A549 (cell line): ENCODE results near the gene ZNF423. TPM values are rescaled to one million over a fixed set of nuclear protein-coding genes. Genes with fewer than 3 reads are reported as not detected.

ENCODE experiments used
- ATAC-seq, 2 experiments: fragments of 200-7000 bp in 1 of 2; fragments of >200 bp in 1 of 2; cut with Nextera tagmentation in 1 of 2; cut with Tn5 transposase in 1 of 2; 3 replicates each; pipeline versions ENCODE4 v1.8.0 to v1.9.1; 2018 to 2020; ENCODE audit warnings: mild to moderate bottlenecking in 1 of 2, moderate library complexity in 1 of 2
- CTCF ChIA-PET: fragments of 300-600 bp; sonication (Branson Sonifier 250); formaldehyde crosslinking; extraction: SDS; loops from one replicate; lab custom pipeline; 2021; ENCODE audit warnings: antibody characterized with exemption, inconsistent platforms; lab: Yijun Ruan, JAX
- POLR2A ChIA-PET: fragments of 350-600 bp; formaldehyde crosslinking; extraction: SDS; loops from one replicate; lab custom pipeline; 2021; ENCODE audit warnings: antibody characterized with exemption, inconsistent platforms; lab: Yijun Ruan, JAX
- DNase-seq, 2 experiments: peaks; one replicate each; pipeline versions ENCODE4 v3.0.0 to v3.0.0-alpha.2; 2011 to 2016; ENCODE audit warnings: low read depth in 1 of 2, low spot score in 1 of 2
- FAIRE-seq: peaks from 2 replicates; lab custom pipeline; 2011; peaks lifted over from hg19 to GRCh38; lab: Jason Lieb, UNC
- H3K27ac ChIP-seq, 2 experiments: fragments of >200 bp; sonication (Bioruptor Twin); formaldehyde crosslinking; 3 replicates each; pipeline ENCODE4 v1.5.1; 2016 to 2017
- H3K4me1 ChIP-seq: fragments of >200 bp; sonication (Bioruptor Twin); formaldehyde crosslinking; 3 replicates; pipeline ENCODE4 v1.6.1; 2016
- H3K4me2 ChIP-seq: fragments of >200 bp; sonication (Bioruptor Twin); formaldehyde crosslinking; 3 replicates; pipeline ENCODE4 v1.6.1; 2016
- H3K4me3 ChIP-seq: fragments of >200 bp; sonication (Bioruptor Twin); formaldehyde crosslinking; 3 replicates; pipeline ENCODE4 v1.5.1; 2016
- H3K9me3 ChIP-seq: fragments of >200 bp; sonication (Bioruptor Twin); formaldehyde crosslinking; 3 replicates; pipeline ENCODE4 v1.6.1; 2016
- ATOH8 ChIP-seq: fragments of 250-450 bp; sonication (Bioruptor Pico); IDR thresholded peaks from 2 replicates; pipeline ENCODE4 v1.5.0; 2020; ENCODE audit warnings: low read depth, mild to moderate bottlenecking, moderate library complexity
- BCL3 ChIP-seq: fragments of >200 bp; sonication (Bioruptor Twin); formaldehyde crosslinking; IDR thresholded peaks from 3 replicates; pipeline ENCODE4 v1.6.1; 2016
- CTCF ChIP-seq: fragments of >200 bp; sonication (Bioruptor Twin); formaldehyde crosslinking; IDR thresholded peaks from 3 replicates; pipeline ENCODE4 v1.5.1; 2016
- EP300 ChIP-seq, 2 experiments: fragments of >200 bp; sonication (Bioruptor Twin); formaldehyde crosslinking; IDR thresholded peaks; 2 replicates in 1 of 2; 3 replicates in 1 of 2; pipeline ENCODE4 v1.6.1; 2016 to 2017
- GATA3 ChIP-seq: IDR thresholded peaks from 2 replicates; pipeline ENCODE4 v1.6.1; 2012; ENCODE audit warnings: borderline replicate concordance
- HOXB5 ChIP-seq: fragments of 250-450 bp; sonication (Bioruptor Pico); IDR thresholded peaks from 2 replicates; pipeline ENCODE4 v1.5.0; 2020; ENCODE audit warnings: mild to moderate bottlenecking, moderate library complexity
- JUN ChIP-seq, 2 experiments: fragments of >200 bp; sonication (Bioruptor Twin); formaldehyde crosslinking; IDR thresholded peaks; 2 replicates in 1 of 2; 3 replicates in 1 of 2; pipeline ENCODE4 v1.6.1; 2016 to 2017
- JUNB ChIP-seq: fragments of >200 bp; sonication (Bioruptor Twin); formaldehyde crosslinking; IDR thresholded peaks from 2 replicates; pipeline ENCODE4 v1.6.1; 2016
- KDM1A ChIP-seq: fragments of 200-600 bp; sonication (generic); IDR thresholded peaks from 2 replicates; pipeline ENCODE4 v1.6.1; 2016; ENCODE audit warnings: low read depth, mild to moderate bottlenecking
- MAX ChIP-seq: IDR thresholded peaks from 2 replicates; pipeline ENCODE4 v1.6.1; 2012
- MAZ ChIP-seq: fragments of 150-350 bp; IDR thresholded peaks from 2 replicates; pipeline ENCODE4 v1.6.1; 2014; ENCODE audit warnings: antibody characterized with exemption, low read depth, low read length, borderline replicate concordance
- NR3C1 ChIP-seq: fragments of >200 bp; sonication (Bioruptor Twin); formaldehyde crosslinking; IDR thresholded peaks from 3 replicates; pipeline ENCODE4 v1.6.1; 2017
- RAD21 ChIP-seq, 2 experiments: fragments of >200 bp in 1 of 2; sonication (Bioruptor Twin) in 1 of 2; formaldehyde crosslinking in 1 of 2; IDR thresholded peaks in 1 of 2; conservative IDR thresholded peaks in 1 of 2; 2 replicates in 1 of 2; 3 replicates in 1 of 2; pipeline ENCODE4 v1.6.1; 2012 to 2018; ENCODE audit warnings: inconsistent platforms in 1 of 2
- SMC3 ChIP-seq: fragments of >200 bp; sonication (Bioruptor Twin); formaldehyde crosslinking; IDR thresholded peaks from 3 replicates; pipeline ENCODE4 v1.6.1; 2018; ENCODE audit warnings: inconsistent platforms
- TFCP2L1 ChIP-seq: fragments of 250-450 bp; sonication (Bioruptor Pico); IDR thresholded peaks from 2 replicates; pipeline ENCODE4 v1.5.0; 2021; ENCODE audit warnings: mild to moderate bottlenecking
- ZNF302 ChIP-seq: fragments of 250-450 bp; sonication (Bioruptor Pico); IDR thresholded peaks from 2 replicates; pipeline ENCODE4 v1.9.0; 2021; ENCODE audit warnings: inconsistent platforms, mild to moderate bottlenecking, moderate library complexity
- ZSCAN20 ChIP-seq: fragments of 250-450 bp; sonication (Bioruptor Pico); IDR thresholded peaks from 2 replicates; pipeline ENCODE4 v1.8.0; 2022; ENCODE audit warnings: mild to moderate bottlenecking, moderate library complexity
- WGBS: methylation state at CpG from one replicate; pipeline ENCODE4 v1.1.6; 2017; ENCODE audit errors: missing lambda C conversion rate; 5-methylcytosine and 5-hydroxymethylcytosine counted together
- polyA plus RNA-seq, 4 experiments: library from polyadenylated mRNA; depleted of rRNA in 3 of 4; stranded (reverse); fragments of >200 nt; fragmentation: RNase III in 1 of 4; extraction: RNeasy Plus Mini Kit Qiagen cat#74134 plus additional on column Dnase treatment in 1 of 4; gene quantifications; 2 replicates in 3 of 4; 3 replicates in 1 of 4; pipeline ENCODE4 v1.2.3, GENCODE V29; 2011 to 2017

The ZNF423 gene
- polyA plus RNA-seq, 2 of the 4 experiments (the other 2 are of a cell fraction) = 0.04 to 0.10 TPM

- H3K27ac ChIP-seq = no peak overlapping the region
- ChIA-PET CTCF (interaction anchor here (0.7 to 2.9 kb wide), 29 partner anchors 8 to 391 kb away, joined by 3 to 20 read pairs (median 5); no protein-coding TSS in a partner anchor), POLR2A (no interaction called here)
- ATAC-seq (peak in 1 of 2 experiments; percentile 18; a peak in 1 of 6 replicates), DNase-seq (no peak), FAIRE-seq (no peak)
- no peak overlapping the region for H3K4me3 ChIP-seq
- H3K4me2 ChIP-seq = no peak overlapping the region
- no peaks in the 10 kb centered on the region for H3K9me3 ChIP-seq
- 42% methylated on average over 8 of the region's 8 CpGs for WGBS
- no peaks in the 10 kb centered on the region for H3K4me1 ChIP-seq
- TF ChIP-seq JUNB = no peak
- no peak for TF ChIP-seq ZSCAN20 (CRISPR knock-in tag)
- no peak for TF ChIP-seq MAZ
- TF ChIP-seq RAD21 (conservative IDR thresholded peaks at IDR 0.05 in 1 of 2, IDR thresholded peaks at IDR 0.05 in 1 of 2) = no peak
- TF ChIP-seq MAX = no peak
- TF ChIP-seq JUN (IDR thresholded peaks at IDR 0.05) = no peak
- no peak for TF ChIP-seq GATA3
These were observed 262.4 kb downstream of the ZNF423 start for GRCh38 chr16:49593424-49594040.

- Histone ChIP-seq H3K27ac (no peak overlapping the region), H3K4me2 (no peak overlapping the region), H3K4me1 (no peaks in the 10 kb centered on the region), H3K4me3 (no peak overlapping the region), H3K9me3 (no peaks in the 10 kb centered on the region)
- TF ChIP-seq HOXB5 (no peak), ATOH8 (CRISPR knock-in tag) (no peak), CTCF (peak; percentile 61), RAD21 (conservative IDR thresholded peaks at IDR 0.05 in 1 of 2, IDR thresholded peaks at IDR 0.05 in 1 of 2) (peak; percentile 53 to 54), SMC3 (peak; percentile 58), KDM1A (no peak), ZNF302 (CRISPR knock-in tag) (no peak)
- ChIA-PET POLR2A (no interaction called here), CTCF (interaction anchor here (0.7 to 2.9 kb wide), 32 partner anchors 9 to 391 kb away, joined by 3 to 20 read pairs (median 4); no protein-coding TSS in a partner anchor)
- ATAC-seq (peak; percentile 71 to 92; a peak in 5 of 6 replicates), DNase-seq (peak; percentile 35 to 69), FAIRE-seq (no peak)
- WGBS = 15% methylated on average over 13 of the region's 13 CpGs
These were observed 263.1 kb downstream of the ZNF423 start for GRCh38 chr16:49592546-49593423.

GRCh38 chr16:49590166-49590871 lies 265.6 kb downstream of the ZNF423 start:
- ATAC-seq = no peak
- Histone ChIP-seq H3K4me1 (no peaks in the 10 kb centered on the region), H3K4me3 (no peak overlapping the region), H3K9me3 (no peaks in the 10 kb centered on the region), H3K4me2 (no peak overlapping the region), H3K27ac (no peak overlapping the region)
- TF ChIP-seq BCL3 = no peak
- no peak for TF ChIP-seq NR3C1
- no peak for TF ChIP-seq KDM1A
- TF ChIP-seq GATA3 = no peak
- no peak for TF ChIP-seq SMC3
- no peak for TF ChIP-seq EP300 (IDR thresholded peaks at IDR 0.05)
- no peak for TF ChIP-seq TFCP2L1 (CRISPR knock-in tag)
- FAIRE-seq = no peak
- ChIA-PET CTCF (interaction anchor here (1.2 kb wide), 1 partner anchor 182 kb away, joined by 3 read pairs; no protein-coding TSS in a partner anchor), POLR2A (no interaction called here)
- WGBS = 17% methylated on average over 21 of the region's 21 CpGs
- no peak for DNase-seq
